Measurements from ENCODE around the gene MTOR. TPM values are rescaled to one million over a fixed set of nuclear protein-coding genes. Genes with fewer than 3 reads are reported as not detected.

Gene MTOR
- total and polyA plus RNA-seq, 2 experiments from 2014 or later = 10.6 to 30.7 TPM

GRCh38 chr1:11129649-11130390 lies 132.5 kb downstream of the MTOR start:
- H3F3A ChIP-seq (ENCODE audit: insufficient read depth) = peaks cover 4% of the 10 kb centered on the region; the same call in 1 of the 2 replicates
- 97% methylated on average over 15 of the region's 15 CpGs for WGBS, 2 experiments (ENCODE audit: low coverage in 1 of 2, low lambda C conversion rate in 2 of 2, missing lambda C conversion rate in 2 of 2)

GRCh38 chr1:11126569-11126968 lies 135.8 kb downstream of the MTOR start:
- no peak overlapping the region for H3K9ac ChIP-seq
- no peak overlapping the region for H3K27ac ChIP-seq
- H3K4me2 ChIP-seq (ENCODE audit: unreplicated experiment) = no peak overlapping the region
- no peaks in the 10 kb centered on the region for H3K4me1 ChIP-seq (ENCODE audit: insufficient read depth)
- H3K79me2 ChIP-seq (ENCODE audit: insufficient read depth) = no peaks in the 10 kb centered on the region
- no peaks in the 10 kb centered on the region for H3K27me3 ChIP-seq (replicated peaks; ENCODE audit: insufficient read depth)
- no peaks in the 10 kb centered on the region for H4K20me1 ChIP-seq (ENCODE audit: insufficient read depth)
- H3F3A ChIP-seq (ENCODE audit: insufficient read depth) = no peaks in the 10 kb centered on the region
- H3K4me3 ChIP-seq = no peak overlapping the region
- H2AFZ ChIP-seq = no peak overlapping the region
- no peak for DNase-seq
- no peaks in the 10 kb centered on the region for H3K9me2 ChIP-seq (ENCODE audit: insufficient read depth)
- WGBS, 2 experiments (ENCODE audit: low coverage in 1 of 2, low lambda C conversion rate in 2 of 2, missing lambda C conversion rate in 2 of 2) = 55 to 56% methylated on average over 5 of the region's 5 CpGs
- H3K9me3 ChIP-seq (ENCODE audit: low read depth) = no peaks in the 10 kb centered on the region
- in situ Hi-C loops (cut with MboI) = no loop called here
- TF ChIP-seq EZH2 (IDR thresholded peaks at IDR 0.05; ENCODE audit: insufficient read depth, poor library complexity, severe bottlenecking) (no peak), EZH2phosphoT487 (IDR thresholded peaks at IDR 0.05; ENCODE audit: insufficient read depth, low read depth) (no peak)
- peaks cover 36% of the 10 kb centered on the region; the same call in 1 of the 2 replicates for H3K36me3 ChIP-seq (ENCODE audit: low read depth)

More at GRCh38 chr1:11129649-11130390, 132.5 kb downstream of the MTOR start:
- H2AFZ ChIP-seq = no peak overlapping the region
- no peak overlapping the region for H3K9ac ChIP-seq
- no peak overlapping the region for H3K4me2 ChIP-seq (ENCODE audit: unreplicated experiment)
- no peak overlapping the region for H3K27ac ChIP-seq
- in situ Hi-C loops (cut with MboI) = no loop called here
- H3K4me1 ChIP-seq (ENCODE audit: insufficient read depth) = peaks cover 9% of the 10 kb centered on the region
- peaks cover 45% of the 10 kb centered on the region; the same call in 1 of the 2 replicates for H3K36me3 ChIP-seq (ENCODE audit: low read depth)
- no peak for TF ChIP-seq EZH2 (IDR thresholded peaks at IDR 0.05; ENCODE audit: insufficient read depth, poor library complexity, severe bottlenecking)
- TF ChIP-seq EZH2phosphoT487 (IDR thresholded peaks at IDR 0.05; ENCODE audit: insufficient read depth, low read depth) = no peak
- no peaks in the 10 kb centered on the region for H3K9me3 ChIP-seq (ENCODE audit: low read depth)
- H3K79me2 ChIP-seq (ENCODE audit: insufficient read depth) = no peaks in the 10 kb centered on the region
- H4K20me1 ChIP-seq (ENCODE audit: insufficient read depth) = no peaks in the 10 kb centered on the region
- no peak for DNase-seq
- H3K9me2 ChIP-seq (ENCODE audit: insufficient read depth) = no peaks in the 10 kb centered on the region
- H3K4me3 ChIP-seq = no peak overlapping the region
- no peaks in the 10 kb centered on the region for H3K27me3 ChIP-seq (replicated peaks; ENCODE audit: insufficient read depth)

DNA sequence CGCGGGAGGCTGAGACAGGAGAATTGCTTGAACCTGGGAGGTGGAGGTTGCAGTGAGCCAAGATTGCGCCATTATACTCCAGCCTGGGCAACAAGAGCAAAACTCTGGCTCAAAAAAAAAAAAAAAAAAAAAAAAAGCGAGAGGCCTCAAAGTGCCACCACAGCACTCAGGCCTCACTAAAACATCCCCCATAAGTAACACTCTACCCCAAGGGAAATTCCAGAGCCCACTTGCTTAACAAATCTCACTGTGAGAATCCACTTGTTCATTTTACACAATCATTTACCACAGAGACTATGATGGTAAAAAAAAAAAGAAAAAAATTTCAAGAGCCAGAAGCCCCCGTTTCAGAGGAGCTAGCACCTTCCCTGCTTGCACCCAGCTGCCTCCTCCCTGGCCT lies 136.4 kb downstream of the MTOR start:
- H3K36me3 ChIP-seq (ENCODE audit: low read depth) = peaks cover 35% of the 10 kb centered on the region; the same call in 1 of the 2 replicates
- H2AFZ ChIP-seq = no peak overlapping the region
- no peaks in the 10 kb centered on the region for H3K27me3 ChIP-seq (replicated peaks; ENCODE audit: insufficient read depth)
- no peak overlapping the region for H3K4me2 ChIP-seq (ENCODE audit: unreplicated experiment)
- TF ChIP-seq EZH2 (IDR thresholded peaks at IDR 0.05; ENCODE audit: insufficient read depth, poor library complexity, severe bottlenecking) (no peak), EZH2phosphoT487 (IDR thresholded peaks at IDR 0.05; ENCODE audit: insufficient read depth, low read depth) (no peak)
- in situ Hi-C loops (cut with MboI) = no loop called here
- H3K4me3 ChIP-seq = no peak overlapping the region
- H3K79me2 ChIP-seq (ENCODE audit: insufficient read depth) = no peaks in the 10 kb centered on the region
- H4K20me1 ChIP-seq (ENCODE audit: insufficient read depth) = no peaks in the 10 kb centered on the region
- H3K9me3 ChIP-seq (ENCODE audit: low read depth) = no peaks in the 10 kb centered on the region
- H3K27ac ChIP-seq = no peak overlapping the region
- no peaks in the 10 kb centered on the region for H3K4me1 ChIP-seq (ENCODE audit: insufficient read depth)
- no peak for DNase-seq
- no peaks in the 10 kb centered on the region for H3K9me2 ChIP-seq (ENCODE audit: insufficient read depth)
- H3K9ac ChIP-seq = no peak overlapping the region
- WGBS, 2 experiments (ENCODE audit: low coverage in 1 of 2, low lambda C conversion rate in 2 of 2, missing lambda C conversion rate in 2 of 2) = 93 to 98% methylated on average over 5 of the region's 5 CpGs
- no peaks in the 10 kb centered on the region for H3F3A ChIP-seq (ENCODE audit: insufficient read depth)

DNA sequence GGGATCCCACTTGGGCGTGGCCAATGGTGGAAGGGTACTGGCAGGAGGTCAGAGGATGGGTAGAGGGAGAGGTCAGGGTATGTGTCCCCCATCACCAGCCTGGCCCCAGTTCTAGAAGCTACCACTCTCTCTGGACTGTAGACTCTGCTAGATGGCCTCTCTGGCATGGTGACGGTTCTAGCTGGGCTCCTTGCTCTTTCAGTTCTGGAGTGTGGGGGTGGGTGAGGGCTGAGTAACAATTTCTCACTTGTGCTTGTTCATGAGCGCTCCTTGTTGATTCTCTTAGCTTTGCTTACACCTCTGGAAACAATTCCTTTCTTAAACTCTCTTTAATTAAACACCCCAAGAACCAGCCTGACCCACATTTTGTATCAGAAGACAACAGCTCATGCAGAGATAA lies 137.4 kb downstream of the MTOR start:
- 95 to 100% methylated on average over 3 of the region's 3 CpGs for WGBS, 2 experiments (ENCODE audit: low coverage in 1 of 2, low lambda C conversion rate in 2 of 2, missing lambda C conversion rate in 2 of 2)
- Histone ChIP-seq H3K4me1 (ENCODE audit: insufficient read depth) (no peaks in the 10 kb centered on the region), H3K4me2 (ENCODE audit: unreplicated experiment) (no peak overlapping the region), H3K27ac (no peak overlapping the region), H3K9ac (no peak overlapping the region), H3K36me3 (ENCODE audit: low read depth) (peaks cover 32% of the 10 kb centered on the region; the same call in 1 of the 2 replicates), H3K9me2 (ENCODE audit: insufficient read depth) (no peaks in the 10 kb centered on the region), H3K79me2 (ENCODE audit: insufficient read depth) (no peaks in the 10 kb centered on the region), H3K9me3 (ENCODE audit: low read depth) (no peaks in the 10 kb centered on the region), H3K27me3 (replicated peaks; ENCODE audit: insufficient read depth) (no peaks in the 10 kb centered on the region), H3K4me3 (no peak overlapping the region), H2AFZ (no peak overlapping the region), H3F3A (ENCODE audit: insufficient read depth) (no peaks in the 10 kb centered on the region), H4K20me1 (ENCODE audit: insufficient read depth) (no peaks in the 10 kb centered on the region)
- no peak for DNase-seq
- in situ Hi-C loops (cut with MboI) = no loop called here
- TF ChIP-seq EZH2 (IDR thresholded peaks at IDR 0.05; ENCODE audit: insufficient read depth, poor library complexity, severe bottlenecking) (no peak), EZH2phosphoT487 (IDR thresholded peaks at IDR 0.05; ENCODE audit: insufficient read depth, low read depth) (no peak)
